NB4 (cell line): ENCODE measurements around the gene SCYGR2.

Experiments used
- DNase-seq: peaks from one replicate; pipeline ENCODE4 v3.0.0; 2010; ENCODE audit warnings: low read depth
- H3K4me3 ChIP-seq: one replicate; pipeline ENCODE4 v1.5.1; 2011; ENCODE audit warnings: mild to moderate bottlenecking, low read depth, low read length, moderate library complexity
- CTCF ChIP-seq: IDR thresholded peaks from one replicate; pipeline ENCODE4 v1.5.1; 2012; ENCODE audit warnings: low read depth, low read length
- MAX ChIP-seq: IDR thresholded peaks from 2 replicates; pipeline ENCODE4 v1.6.1; 2011; ENCODE audit warnings: low read depth, low read length
- MYC ChIP-seq: IDR thresholded peaks from 2 replicates; pipeline ENCODE4 v1.6.1; 2011; ENCODE audit warnings: low read depth, low read length
- POLR2A ChIP-seq: IDR thresholded peaks from 2 replicates; pipeline ENCODE4 v1.6.1; 2011; ENCODE audit warnings: mild to moderate bottlenecking; ENCODE audit not compliant: insufficient read length; ENCODE audit errors: extremely low read depth

Gene SCYGR2

DNA sequence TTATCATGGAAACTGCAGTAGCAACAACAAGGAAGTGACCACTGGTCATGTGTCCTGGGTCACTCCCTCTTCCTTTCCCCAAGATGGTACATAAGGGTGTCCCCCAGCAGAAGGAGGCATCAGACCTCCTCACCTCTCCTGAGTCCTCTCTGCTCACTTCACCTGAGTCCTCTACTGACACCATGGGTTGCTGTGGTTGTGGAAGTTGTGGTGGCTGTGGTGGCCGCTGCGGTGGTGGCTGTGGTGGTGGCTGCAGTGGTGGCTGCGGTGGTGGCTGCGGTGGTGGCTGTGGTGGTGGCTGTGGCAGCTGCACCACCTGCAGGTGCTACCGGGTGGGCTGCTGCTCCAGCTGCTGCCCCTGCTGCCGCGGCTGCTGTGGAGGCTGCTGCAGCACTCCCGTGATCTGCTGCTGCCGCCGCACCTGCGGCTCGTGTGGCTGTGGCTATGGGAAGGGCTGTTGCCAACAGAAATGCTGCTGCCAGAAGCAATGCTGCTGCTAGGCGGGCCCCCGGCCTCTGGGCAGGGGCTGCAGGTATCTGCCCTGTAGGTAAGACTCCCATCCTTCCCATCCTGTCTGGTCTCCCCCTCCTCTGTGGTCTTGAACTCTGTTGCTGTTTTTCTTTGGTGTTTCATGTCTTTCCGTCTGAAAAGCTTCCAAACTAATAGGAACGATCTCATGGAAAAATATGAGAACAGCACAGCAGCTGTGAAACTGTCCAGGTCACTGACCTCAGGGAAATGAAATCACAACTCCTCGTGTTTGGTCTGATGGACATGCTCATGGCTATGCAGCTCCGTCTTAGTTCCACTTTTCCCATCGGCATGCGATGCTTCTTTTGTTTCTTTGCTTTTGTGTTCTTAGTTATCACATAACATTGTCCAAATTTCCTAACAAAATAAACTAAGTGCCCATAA is 18.9 kb downstream of the SCYGR2 start, which contains the start of gene SCYGR4:
SCYGR4 (plus strand) TSS at position 183 of the 915 bp plus-strand sequence; CDS start at position 183, 0 bp downstream.
- no peak for DNase-seq
- no peak within 1 kb of the TSS for H3K4me3 ChIP-seq
- TF ChIP-seq POLR2A = no peak
- TF ChIP-seq MYC = no peak
- no peak for TF ChIP-seq MAX
- no peak for TF ChIP-seq CTCF

DNA sequence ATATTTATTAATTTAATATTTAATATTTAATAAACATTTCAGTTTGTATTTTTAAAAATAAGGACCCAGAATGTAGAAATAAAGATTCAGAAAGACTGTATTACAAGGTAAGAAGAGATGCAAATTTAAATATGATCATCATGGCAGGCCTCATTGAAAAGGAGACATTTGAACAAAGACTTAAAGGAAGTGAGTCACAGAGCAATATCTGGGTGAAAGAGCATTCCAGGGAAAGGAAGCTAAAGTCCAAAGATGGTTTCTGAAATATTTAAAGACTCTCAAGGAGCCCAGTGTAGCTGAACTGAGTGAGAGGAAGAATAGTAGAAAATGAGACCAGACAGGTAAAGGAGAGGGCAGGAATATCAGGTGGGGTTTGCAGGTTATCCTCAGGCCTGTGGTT is 24.5 kb downstream of the SCYGR2 start:
- TF ChIP-seq MAX (no peak), POLR2A (no peak), CTCF (no peak), MYC (no peak)
- no peak for DNase-seq
- no peak overlapping the region for H3K4me3 ChIP-seq

GRCh38 chr2:227625420-227625819 is 26.7 kb downstream of the SCYGR2 start:
- H3K4me3 ChIP-seq = no peak overlapping the region
- DNase-seq = no peak
- TF ChIP-seq MAX (no peak), POLR2A (no peak), CTCF (no peak), MYC (no peak)

- H3K4me3 ChIP-seq = no peak overlapping the region
- DNase-seq = no peak
- TF ChIP-seq POLR2A = no peak
- TF ChIP-seq CTCF = no peak
- TF ChIP-seq MAX = no peak
- no peak for TF ChIP-seq MYC
Observed at GRCh38 chr2:227626580-227627151, 28.0 kb downstream of the SCYGR2 start.

- H3K4me3 ChIP-seq = no peak overlapping the region
- DNase-seq = no peak
- TF ChIP-seq MAX = no peak
- TF ChIP-seq MYC = no peak
- TF ChIP-seq CTCF = no peak
- no peak for TF ChIP-seq POLR2A
Observed at GRCh38 chr2:227627769-227628168, 29.1 kb downstream of the SCYGR2 start.
